ENCODE results near the gene KRT71. TPM values are rescaled to one million over a fixed set of nuclear protein-coding genes. Genes with fewer than 3 reads are reported as not detected.

KRT71 gene
- total RNA-seq, 1 donor from 2014 or later = not detected

DNA sequence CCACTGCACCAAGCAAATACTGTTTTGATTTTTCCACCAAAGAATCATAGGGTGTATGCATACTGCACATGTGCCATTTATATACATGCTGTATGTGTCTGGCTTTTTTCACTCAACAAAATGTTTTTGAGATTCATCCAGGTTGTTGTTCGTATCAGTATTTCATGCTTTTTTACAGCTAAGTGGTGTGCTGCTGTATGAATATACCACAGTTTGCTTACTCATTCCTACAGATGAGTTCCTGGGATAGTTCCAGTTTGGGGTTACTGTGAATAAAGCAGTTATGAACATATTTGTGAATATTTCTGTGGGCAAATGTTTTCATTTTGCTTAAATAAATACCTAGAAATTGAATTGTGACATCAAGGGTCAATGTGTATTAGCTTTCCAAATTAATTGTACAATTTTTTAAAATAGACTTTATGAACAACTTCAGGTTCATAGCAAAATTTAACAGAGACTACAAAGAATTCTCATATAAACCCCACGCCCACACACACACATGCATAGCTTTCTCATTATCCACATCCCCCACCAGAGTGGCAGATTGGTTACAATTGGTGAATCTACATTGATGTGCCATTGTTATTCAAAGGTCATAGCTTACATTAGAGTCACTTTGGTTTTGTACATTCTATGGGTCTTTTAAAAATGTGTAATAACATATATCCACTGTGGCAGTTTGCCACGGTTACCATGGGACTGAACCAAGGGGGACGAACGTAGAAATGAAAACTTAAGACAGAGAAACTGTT lies 53.0 kb downstream of the KRT71 start:
- Mint-ChIP-seq H3K4me1 (ENCODE audit: unreplicated experiment) (peaks cover 7% of the 10 kb centered on the region), H3K27ac (ENCODE audit: unreplicated experiment) (no peak overlapping the region), H3K9me3 (ENCODE audit: unreplicated experiment) (peaks cover 4% of the 10 kb centered on the region), H3K36me3 (ENCODE audit: unreplicated experiment) (no peaks in the 10 kb centered on the region), H3K4me3 (ENCODE audit: unreplicated experiment) (no peak overlapping the region), H3K27me3 (ENCODE audit: unreplicated experiment) (peaks cover 43% of the 10 kb centered on the region)
- TF ChIP-seq, protein P1, sequence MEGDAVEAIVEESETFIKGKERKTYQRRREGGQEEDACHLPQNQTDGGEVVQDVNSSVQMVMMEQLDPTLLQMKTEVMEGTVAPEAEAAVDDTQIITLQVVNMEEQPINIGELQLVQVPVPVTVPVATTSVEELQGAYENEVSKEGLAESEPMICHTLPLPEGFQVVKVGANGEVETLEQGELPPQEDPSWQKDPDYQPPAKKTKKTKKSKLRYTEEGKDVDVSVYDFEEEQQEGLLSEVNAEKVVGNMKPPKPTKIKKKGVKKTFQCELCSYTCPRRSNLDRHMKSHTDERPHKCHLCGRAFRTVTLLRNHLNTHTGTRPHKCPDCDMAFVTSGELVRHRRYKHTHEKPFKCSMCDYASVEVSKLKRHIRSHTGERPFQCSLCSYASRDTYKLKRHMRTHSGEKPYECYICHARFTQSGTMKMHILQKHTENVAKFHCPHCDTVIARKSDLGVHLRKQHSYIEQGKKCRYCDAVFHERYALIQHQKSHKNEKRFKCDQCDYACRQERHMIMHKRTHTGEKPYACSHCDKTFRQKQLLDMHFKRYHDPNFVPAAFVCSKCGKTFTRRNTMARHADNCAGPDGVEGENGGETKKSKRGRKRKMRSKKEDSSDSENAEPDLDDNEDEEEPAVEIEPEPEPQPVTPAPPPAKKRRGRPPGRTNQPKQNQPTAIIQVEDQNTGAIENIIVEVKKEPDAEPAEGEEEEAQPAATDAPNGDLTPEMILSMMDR (IDR thresholded peaks at IDR 0.05) = no peak
- DNase-seq (ENCODE audit: extremely low spot score, unreplicated experiment) = no peak

DNA sequence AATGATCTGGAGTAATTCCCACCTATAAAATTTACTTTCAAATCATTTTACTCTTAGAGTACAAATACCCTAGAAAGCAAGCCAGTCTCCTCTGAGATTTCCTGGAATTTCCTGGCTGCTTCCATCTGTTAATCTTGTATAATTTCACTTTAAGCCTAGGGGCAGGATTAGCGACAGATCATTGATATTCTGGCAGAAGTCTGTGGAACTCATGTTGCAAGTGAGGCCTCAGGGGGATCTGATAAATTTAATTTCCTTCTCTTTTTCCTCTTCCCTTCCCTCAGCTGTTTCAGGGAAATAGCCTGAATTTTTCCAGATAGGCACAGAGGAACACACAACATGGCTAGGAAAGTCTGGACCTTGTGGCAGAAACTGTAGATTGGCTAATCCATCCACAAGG lies 54.0 kb downstream of the KRT71 start:
- Mint-ChIP-seq H3K27ac (ENCODE audit: unreplicated experiment) (no peak overlapping the region), H3K4me1 (ENCODE audit: unreplicated experiment) (peaks cover 7% of the 10 kb centered on the region), H3K4me3 (ENCODE audit: unreplicated experiment) (no peak overlapping the region), H3K27me3 (ENCODE audit: unreplicated experiment) (peaks cover 47% of the 10 kb centered on the region), H3K36me3 (ENCODE audit: unreplicated experiment) (no peaks in the 10 kb centered on the region), H3K9me3 (ENCODE audit: unreplicated experiment) (peaks cover 4% of the 10 kb centered on the region)
- no peak for DNase-seq (ENCODE audit: extremely low spot score, unreplicated experiment)
- TF ChIP-seq, protein P1 (IDR thresholded peaks at IDR 0.05) = no peak

DNA sequence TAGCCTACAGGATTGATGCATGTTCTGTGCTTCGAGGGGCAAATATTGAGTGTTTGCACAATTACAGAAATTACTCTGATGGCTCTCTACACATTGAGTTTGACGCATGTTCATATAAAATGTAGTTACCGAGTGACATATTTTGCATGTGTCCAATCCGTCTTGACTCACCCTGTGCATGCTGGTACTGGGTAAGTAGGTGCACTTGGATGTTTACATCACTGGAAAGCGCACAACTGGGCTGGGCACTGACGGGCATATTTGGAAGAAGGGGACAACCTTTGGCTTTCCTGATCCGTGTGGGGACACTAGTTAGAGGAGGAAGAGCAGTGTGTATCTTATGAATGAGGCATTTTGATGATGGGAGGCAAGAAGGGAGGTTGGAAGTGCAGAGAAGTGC lies 55.0 kb downstream of the KRT71 start:
- Mint-ChIP-seq H3K36me3 (ENCODE audit: unreplicated experiment) (no peaks in the 10 kb centered on the region), H3K9me3 (ENCODE audit: unreplicated experiment) (peaks cover 4% of the 10 kb centered on the region), H3K27me3 (ENCODE audit: unreplicated experiment) (peaks cover 51% of the 10 kb centered on the region), H3K4me3 (ENCODE audit: unreplicated experiment) (no peak overlapping the region), H3K4me1 (ENCODE audit: unreplicated experiment) (peaks cover 7% of the 10 kb centered on the region), H3K27ac (ENCODE audit: unreplicated experiment) (no peak overlapping the region)
- DNase-seq (ENCODE audit: extremely low spot score, unreplicated experiment) = no peak
- TF ChIP-seq, protein P1 (IDR thresholded peaks at IDR 0.05) = no peak

DNA sequence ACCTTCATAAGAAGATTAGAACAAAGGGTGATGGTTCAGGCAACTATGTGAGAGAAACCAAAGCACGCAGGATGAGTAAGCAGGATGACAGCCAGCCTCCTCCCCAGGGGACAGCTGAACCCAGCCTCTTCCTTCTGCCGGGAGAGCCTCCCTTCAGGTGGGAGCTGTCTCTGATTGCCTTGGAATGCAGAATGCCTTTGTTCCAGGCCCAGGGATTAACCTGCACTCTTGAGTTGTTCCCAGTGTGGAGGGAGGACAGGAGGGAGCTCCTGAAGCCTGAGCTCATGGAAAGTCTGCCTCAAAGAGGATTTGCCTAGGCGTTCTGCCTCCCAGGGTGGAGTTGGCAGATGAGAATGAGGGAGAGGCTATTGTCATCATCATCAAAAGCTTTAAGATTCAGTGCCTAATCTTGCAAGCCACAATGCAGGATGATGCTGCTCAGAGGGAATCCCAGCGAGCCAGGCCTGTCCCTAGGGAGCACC lies 56.3 kb downstream of the KRT71 start:
- H3K4me1 Mint-ChIP-seq (ENCODE audit: unreplicated experiment) = peaks cover 7% of the 10 kb centered on the region
- no peak overlapping the region for H3K4me3 Mint-ChIP-seq (ENCODE audit: unreplicated experiment)
- no peaks in the 10 kb centered on the region for H3K36me3 Mint-ChIP-seq (ENCODE audit: unreplicated experiment)
- peaks cover 4% of the 10 kb centered on the region for H3K9me3 Mint-ChIP-seq (ENCODE audit: unreplicated experiment)
- peaks cover 52% of the 10 kb centered on the region for H3K27me3 Mint-ChIP-seq (ENCODE audit: unreplicated experiment)
- H3K27ac Mint-ChIP-seq (ENCODE audit: unreplicated experiment) = no peak overlapping the region
- no peak for DNase-seq (ENCODE audit: extremely low spot score, unreplicated experiment)
- TF ChIP-seq, protein P1 (IDR thresholded peaks at IDR 0.05) = no peak

DNA sequence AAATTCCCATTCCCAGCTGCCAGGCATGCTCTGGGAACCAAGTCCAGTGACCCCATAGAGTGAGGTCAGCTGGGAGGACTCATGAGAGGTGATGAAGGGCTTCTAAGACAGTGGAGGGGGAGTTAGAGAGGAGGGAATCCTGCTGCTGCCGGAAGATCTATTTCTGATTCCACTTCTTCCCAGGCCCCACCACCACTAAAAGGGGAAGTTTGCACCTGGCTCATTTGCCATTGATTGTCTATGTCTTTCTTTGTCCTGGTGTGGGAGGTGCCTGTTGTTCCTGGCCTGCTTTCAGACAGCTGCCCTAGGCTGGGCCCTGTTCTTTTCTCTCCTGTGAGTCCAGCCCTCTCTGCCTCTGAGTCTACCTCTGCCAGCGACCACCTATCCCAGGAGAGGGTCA lies 56.9 kb downstream of the KRT71 start:
- no peak overlapping the region for H3K4me3 Mint-ChIP-seq (ENCODE audit: unreplicated experiment)
- TF ChIP-seq, protein P1 (IDR thresholded peaks at IDR 0.05) = no peak
- no peak for DNase-seq (ENCODE audit: extremely low spot score, unreplicated experiment)
- H3K27ac Mint-ChIP-seq (ENCODE audit: unreplicated experiment) = no peak overlapping the region
- H3K9me3 Mint-ChIP-seq (ENCODE audit: unreplicated experiment) = peaks cover 4% of the 10 kb centered on the region
- no peaks in the 10 kb centered on the region for H3K36me3 Mint-ChIP-seq (ENCODE audit: unreplicated experiment)
- peaks cover 58% of the 10 kb centered on the region for H3K27me3 Mint-ChIP-seq (ENCODE audit: unreplicated experiment)
- peaks cover 7% of the 10 kb centered on the region for H3K4me1 Mint-ChIP-seq (ENCODE audit: unreplicated experiment)
